ENCODE measurements around the gene ANKRD65.
"Not testable (repeated sequence)": the region's sequence is repeated elsewhere in the genome, so short reads cannot be mapped to it uniquely, and the experiment has no call there.

Gene ANKRD65

DNA sequence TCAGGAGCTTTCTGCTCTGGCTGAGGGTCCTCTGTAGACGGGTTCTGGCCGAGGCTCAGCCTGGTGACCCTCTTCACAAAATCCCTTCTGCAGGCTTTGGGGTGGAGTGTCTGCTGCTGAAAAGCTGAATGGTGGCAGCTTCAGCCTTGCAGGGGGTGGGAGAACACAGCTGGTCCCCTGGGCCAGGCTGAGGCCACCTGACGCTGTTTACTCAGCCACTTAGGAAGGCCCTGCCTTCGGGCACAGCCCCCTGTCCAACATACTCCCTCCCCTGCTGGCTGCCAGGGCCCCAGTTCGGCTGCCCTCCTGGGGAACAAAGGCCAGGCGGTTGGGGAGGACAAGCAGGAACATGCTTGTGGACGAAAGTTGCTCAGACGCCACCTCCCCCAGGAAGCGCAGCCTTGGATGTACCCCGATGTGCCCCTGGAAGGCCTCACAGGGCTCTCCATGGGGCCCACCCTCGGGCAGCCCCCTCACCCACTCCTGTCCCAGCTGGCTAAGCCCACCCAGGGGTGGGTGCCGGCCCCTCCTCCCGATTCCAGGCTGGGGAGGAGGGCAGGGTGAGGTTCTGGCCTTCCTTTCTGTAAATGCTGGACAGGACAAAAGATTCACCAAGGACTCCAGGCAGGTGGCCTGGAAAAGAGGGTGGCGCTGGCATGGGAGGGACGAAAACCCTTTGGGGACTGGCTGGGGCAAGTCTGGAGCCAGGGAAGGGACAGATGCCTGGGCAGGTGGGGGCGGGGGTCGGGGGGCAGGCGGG, at the start of gene ANKRD65:
Gene ANKRD65, minus strand, starts transcription at position 130 of the 760 bp plus-strand sequence. CDS start 271 bp downstream, outside the sequence.
- peak within 1 kb of the TSS; percentile 50 for H3K27ac ChIP-seq
- TF ChIP-seq, protein P1, sequence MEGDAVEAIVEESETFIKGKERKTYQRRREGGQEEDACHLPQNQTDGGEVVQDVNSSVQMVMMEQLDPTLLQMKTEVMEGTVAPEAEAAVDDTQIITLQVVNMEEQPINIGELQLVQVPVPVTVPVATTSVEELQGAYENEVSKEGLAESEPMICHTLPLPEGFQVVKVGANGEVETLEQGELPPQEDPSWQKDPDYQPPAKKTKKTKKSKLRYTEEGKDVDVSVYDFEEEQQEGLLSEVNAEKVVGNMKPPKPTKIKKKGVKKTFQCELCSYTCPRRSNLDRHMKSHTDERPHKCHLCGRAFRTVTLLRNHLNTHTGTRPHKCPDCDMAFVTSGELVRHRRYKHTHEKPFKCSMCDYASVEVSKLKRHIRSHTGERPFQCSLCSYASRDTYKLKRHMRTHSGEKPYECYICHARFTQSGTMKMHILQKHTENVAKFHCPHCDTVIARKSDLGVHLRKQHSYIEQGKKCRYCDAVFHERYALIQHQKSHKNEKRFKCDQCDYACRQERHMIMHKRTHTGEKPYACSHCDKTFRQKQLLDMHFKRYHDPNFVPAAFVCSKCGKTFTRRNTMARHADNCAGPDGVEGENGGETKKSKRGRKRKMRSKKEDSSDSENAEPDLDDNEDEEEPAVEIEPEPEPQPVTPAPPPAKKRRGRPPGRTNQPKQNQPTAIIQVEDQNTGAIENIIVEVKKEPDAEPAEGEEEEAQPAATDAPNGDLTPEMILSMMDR (conservative IDR thresholded peaks at IDR 0.05): no peak
- TF ChIP-seq ZFX (IDR thresholded peaks at IDR 0.05): no peak

DNA sequence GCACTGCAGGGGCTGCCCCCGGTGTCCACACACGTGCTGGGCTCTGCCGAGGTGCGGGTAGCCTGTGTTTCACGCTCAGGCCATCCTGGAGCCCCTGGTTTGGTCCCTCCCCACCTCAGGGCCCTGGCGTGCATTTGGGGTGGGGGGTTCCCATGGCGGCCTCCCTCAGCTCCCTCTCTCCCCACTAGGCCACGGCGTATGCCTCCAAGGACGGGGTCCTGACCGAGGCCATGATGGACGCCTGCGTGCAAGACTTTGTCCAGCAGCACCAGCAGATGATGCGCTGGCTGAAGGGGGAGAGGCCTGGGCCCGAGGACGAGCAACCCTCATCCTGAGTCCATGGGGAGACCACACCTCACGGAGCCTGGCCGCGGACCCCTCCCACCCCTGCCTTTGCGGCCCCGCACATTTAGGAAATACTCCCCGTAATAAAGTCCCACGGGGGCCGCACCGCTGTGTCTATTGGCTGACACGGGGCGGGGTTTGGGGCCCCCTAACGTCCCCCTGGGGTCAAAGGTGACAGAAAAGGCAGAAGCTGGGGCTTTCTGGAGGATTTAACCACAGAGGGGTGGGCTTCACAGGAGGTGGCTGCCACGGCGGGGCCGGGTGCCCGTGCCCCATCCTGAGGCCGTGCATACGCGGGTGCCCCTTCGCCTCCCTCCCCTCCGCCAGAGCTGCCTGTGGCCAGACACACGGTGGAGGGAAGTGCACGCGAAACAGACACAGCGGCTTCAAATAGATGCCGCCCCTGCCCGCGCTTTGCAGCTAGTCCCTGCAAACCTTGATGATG, 47.3 kb upstream of the ANKRD65 start:
- H3K27ac ChIP-seq: not testable (repeated sequence)

DNA sequence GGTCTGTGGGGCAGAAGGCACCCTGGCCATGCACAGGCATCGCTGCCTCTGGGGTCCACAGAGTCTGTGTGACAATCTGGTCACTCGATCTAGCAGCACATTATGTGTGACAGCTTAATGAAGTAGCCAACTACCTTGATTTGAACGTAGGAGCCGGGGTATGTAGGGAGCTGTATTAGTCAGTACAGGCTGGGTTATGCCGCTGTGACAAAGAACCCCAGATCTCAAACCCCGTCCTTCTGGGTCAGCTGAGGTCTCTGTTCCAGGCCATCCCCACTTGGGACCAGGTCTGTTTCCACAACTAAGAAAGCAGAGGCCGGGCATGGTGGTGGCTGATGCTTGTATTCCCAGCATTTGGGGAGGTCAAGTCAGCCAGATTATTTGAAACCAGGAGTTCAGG, 42.2 kb upstream of the ANKRD65 start:
- no peak overlapping the region for H3K27ac ChIP-seq
- TF ChIP-seq, protein P1 (conservative IDR thresholded peaks at IDR 0.05): no peak
- no peak for TF ChIP-seq ZFX (IDR thresholded peaks at IDR 0.05)

- no peak overlapping the region for H3K27ac ChIP-seq
- TF ChIP-seq ZFX (IDR thresholded peaks at IDR 0.05): no peak
- TF ChIP-seq, protein P1 (conservative IDR thresholded peaks at IDR 0.05): no peak
Measured at GRCh38 chr1:1462318-1462966, 41.4 kb upstream of the ANKRD65 start.

GRCh38 chr1:1461721-1462317, 40.7 kb upstream of the ANKRD65 start:
- no peak overlapping the region for H3K27ac ChIP-seq
- TF ChIP-seq ZFX (IDR thresholded peaks at IDR 0.05): no peak
- TF ChIP-seq, protein P1 (conservative IDR thresholded peaks at IDR 0.05): no peak

- H3K27ac ChIP-seq: no peak overlapping the region
- no peak for TF ChIP-seq ZFX (IDR thresholded peaks at IDR 0.05)
- TF ChIP-seq, protein P1 (conservative IDR thresholded peaks at IDR 0.05): no peak
Measured at GRCh38 chr1:1460540-1461130, 39.6 kb upstream of the ANKRD65 start.

DNA sequence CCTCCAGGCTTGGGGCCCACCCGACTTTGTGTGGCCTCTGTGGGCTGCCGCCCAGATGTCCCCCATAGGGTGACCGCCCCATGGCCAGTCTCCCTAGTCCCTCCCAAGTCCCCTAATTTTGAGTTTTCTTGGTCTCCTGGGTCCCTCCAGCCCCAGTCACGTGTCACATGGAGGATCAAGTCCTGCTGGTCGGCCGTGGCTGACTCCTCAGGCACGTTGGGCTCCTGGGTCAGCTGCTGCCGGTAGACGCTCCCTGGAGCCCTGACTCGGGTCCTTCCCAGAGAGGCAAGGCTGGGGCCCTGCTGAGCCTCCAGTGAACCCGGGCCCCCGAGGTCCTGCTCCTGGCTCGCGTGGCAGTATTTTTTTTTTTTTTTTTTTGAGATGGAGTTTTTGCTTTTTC, 38.6 kb upstream of the ANKRD65 start:
- H3K27ac ChIP-seq: not testable (repeated sequence)

DNA sequence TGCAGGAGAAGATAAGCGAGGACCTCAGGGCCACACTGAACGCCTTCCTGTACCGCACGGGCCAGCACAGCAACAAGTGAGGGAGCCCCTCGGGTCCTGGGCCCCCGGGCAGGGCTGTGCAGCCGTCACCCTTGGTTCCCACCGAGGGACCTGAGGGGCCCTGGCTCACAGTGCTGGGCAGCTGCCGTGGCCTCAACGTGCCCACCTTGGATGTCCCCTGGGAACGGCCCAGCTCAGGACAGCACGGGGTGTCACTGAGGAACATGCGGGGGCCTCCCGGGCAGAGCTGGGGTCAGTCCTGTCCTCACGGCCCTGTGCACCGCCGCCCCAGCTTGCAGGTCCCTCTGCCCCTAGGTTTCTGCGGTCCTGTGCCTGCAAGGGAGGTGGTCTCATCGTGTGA, 38.1 kb upstream of the ANKRD65 start:
- not testable (repeated sequence) for H3K27ac ChIP-seq

DNA sequence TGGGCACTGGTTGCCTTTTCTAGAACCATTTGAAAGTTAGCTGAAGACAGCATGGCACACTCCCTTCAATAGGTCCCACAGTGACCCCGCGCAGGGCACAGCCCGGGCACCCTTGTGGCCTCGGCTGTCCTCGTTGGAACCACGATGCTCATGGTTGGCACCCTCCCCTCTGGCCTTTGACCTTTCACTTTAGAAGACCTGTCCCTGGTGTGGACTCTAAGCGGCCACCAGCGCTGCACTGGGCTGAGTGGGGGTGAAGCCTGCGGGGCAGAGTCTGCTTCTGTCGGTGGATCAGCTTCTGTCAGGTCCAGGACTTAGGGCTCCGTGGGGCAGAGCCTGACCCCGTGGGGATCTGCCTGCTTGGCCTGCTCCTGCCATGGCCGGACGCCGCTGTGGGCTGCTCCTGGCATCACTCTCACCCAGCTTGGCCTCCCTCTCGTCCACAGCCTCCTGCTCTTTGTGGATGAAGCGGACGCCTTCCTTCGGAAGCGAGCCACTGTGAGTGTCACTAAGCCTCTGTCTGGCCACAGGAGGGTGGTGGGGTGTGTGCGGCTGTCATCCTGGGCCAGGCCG, 35.7 kb upstream of the ANKRD65 start:
- not testable (repeated sequence) for H3K27ac ChIP-seq

GRCh38 chr1:1455934-1456333, 34.9 kb upstream of the ANKRD65 start:
- not testable (repeated sequence) for H3K27ac ChIP-seq
